K562 (cell line): Measurements from ENCODE around the gene PRKAR1B. TPM values are rescaled to one million over a fixed set of nuclear protein-coding genes. Genes with fewer than 3 reads are reported as not detected.

ENCODE experiments used
- ATAC-seq: fragments of 200-7000 bp; cut with Tn5 transposase; 3 replicates; pipeline ENCODE4 v1.9.1; 2020; ENCODE audit warnings: moderate library complexity
- BruUV-seq: library from RNA; stranded (reverse); fragments of 400-500 nt; replicated peaks from 2 replicates; lab custom pipeline; 2021; lab: Mats Ljungman, UMichigan
- CTCF ChIA-PET: fragments of 300-600 bp; formaldehyde crosslinking; extraction: SDS; loops from one replicate; lab custom pipeline; 2021; ENCODE audit warnings: low intra/inter-chr PET ratio; lab: Yijun Ruan, JAX
- POLR2A ChIA-PET: fragments of 300-600, 350-650 bp; sonication (Branson Sonifier 250); formaldehyde crosslinking; extraction: SDS; loops from one replicate; lab custom pipeline; 2021; ENCODE audit warnings: antibody characterized with exemption, inconsistent platforms; lab: Yijun Ruan, JAX
- DNase-seq, 4 experiments: peaks; one replicate each; pipeline versions ENCODE4 v3.0.0 to v3.0.0-alpha.2; 2011 to 2018; ENCODE audit warnings: low spot score in 3 of 4, mixed read lengths in 3 of 4; ENCODE audit errors: extremely low read depth in 1 of 4
- FAIRE-seq: peaks from 2 replicates; lab custom pipeline; 2011; peaks lifted over from hg19 to GRCh38; lab: Jason Lieb, UNC
- H2AFZ ChIP-seq: 2 replicates; pipeline ENCODE4 v1.6.0; 2011; ENCODE audit warnings: low read depth, low read length, control low read depth, inconsistent platforms
- H3K27ac ChIP-seq: fragments of 200-600 bp; 3 replicates; pipeline ENCODE4 v1.8.0; 2011; ENCODE audit warnings: low read depth, mild to moderate bottlenecking, control low read depth, inconsistent platforms, low read length, moderate library complexity, mixed read lengths; ENCODE audit errors: extremely low read depth
- H3K27me3 ChIP-seq, 2 experiments: fragments of 300-600 bp in 1 of 2; 2 replicates in 1 of 2; 3 replicates in 1 of 2; pipeline versions ENCODE4 v1.6.0 to v1.8.0; 2011; ENCODE audit warnings: inconsistent platforms in 2 of 2, low read length in 2 of 2, mild to moderate bottlenecking in 1 of 2, mixed read lengths in 1 of 2, moderate library complexity in 1 of 2; ENCODE audit not compliant: control insufficient read depth in 2 of 2, insufficient read depth in 2 of 2
- H3K36me3 ChIP-seq: fragments of 300-600 bp; 3 replicates; pipeline ENCODE4 v1.8.0; 2011; ENCODE audit warnings: mild to moderate bottlenecking, low read length, inconsistent platforms; ENCODE audit not compliant: control insufficient read depth, insufficient read depth
- H3K4me1 ChIP-seq, 2 experiments: fragments of 200-600 bp in 1 of 2; replicated peaks in 1 of 2; 2 replicates in 1 of 2; 3 replicates in 1 of 2; pipeline versions ENCODE4 v1.5.1 to v1.8.0; 2011; ENCODE audit warnings: inconsistent platforms in 2 of 2, low read length in 2 of 2, mild to moderate bottlenecking in 1 of 2, mixed read lengths in 1 of 2, moderate library complexity in 1 of 2; ENCODE audit not compliant: control insufficient read depth in 2 of 2, insufficient read depth in 2 of 2
- H3K4me2 ChIP-seq: 2 replicates; pipeline ENCODE4 v1.6.1; 2011; ENCODE audit warnings: low read length, control low read depth, inconsistent platforms, mixed read lengths; ENCODE audit not compliant: insufficient read depth
- H3K4me3 ChIP-seq: fragments of 200-600 bp; sonication (generic), shearing (Covaris generic); 2 replicates; pipeline ENCODE4 v1.5.1; 2016; ENCODE audit warnings: control low read depth, inconsistent platforms
- H3K79me2 ChIP-seq: fragments of 200-600 bp; 3 replicates; pipeline ENCODE4 v1.8.0; 2011; ENCODE audit warnings: low read length, inconsistent platforms; ENCODE audit not compliant: control insufficient read depth, insufficient read depth
- H3K9ac ChIP-seq, 2 experiments: 2 replicates each; pipeline versions ENCODE4 v1.6.0 to v1.6.1; 2011; ENCODE audit warnings: low read depth in 2 of 2, low read length in 2 of 2, control low read depth in 1 of 2, inconsistent platforms in 1 of 2, mild to moderate bottlenecking in 1 of 2, mixed read lengths in 1 of 2; ENCODE audit not compliant: insufficient read depth in 1 of 2
- H3K9me1 ChIP-seq: one replicate; pipeline ENCODE4 v1.6.0; 2011; ENCODE audit warnings: inconsistent platforms, mild to moderate bottlenecking, low read length, moderate library complexity; ENCODE audit not compliant: control insufficient read depth, insufficient read depth
- H3K9me3 ChIP-seq: replicated peaks from 2 replicates; pipeline ENCODE4 v1.5.1; 2011; ENCODE audit warnings: low read depth, low read length, inconsistent platforms; ENCODE audit not compliant: control insufficient read depth, insufficient read depth
- H4K20me1 ChIP-seq: replicated peaks from 2 replicates; pipeline ENCODE4 v1.6.1; 2011; ENCODE audit warnings: low read length, inconsistent platforms, mixed read lengths; ENCODE audit not compliant: control insufficient read depth, insufficient read depth
- BCOR ChIP-seq: fragments of 450-650 bp; IDR thresholded peaks from 2 replicates; pipeline ENCODE4 v1.6.1; 2016
- EZH2 ChIP-seq: IDR thresholded peaks from 2 replicates; pipeline ENCODE4 v1.6.1; 2012; ENCODE audit warnings: low read depth, mild to moderate bottlenecking, inconsistent platforms, low read length, borderline replicate concordance
- FOXA1 ChIP-seq: fragments of 450-650 bp; IDR thresholded peaks from 2 replicates; pipeline ENCODE4 v1.6.1; 2016; ENCODE audit warnings: mild to moderate bottlenecking, borderline replicate concordance
- GTF2F1 ChIP-seq: IDR thresholded peaks from 2 replicates; pipeline ENCODE4 v1.6.1; 2011; ENCODE audit warnings: low read depth, low read length, improper control_type of control experiment
- HIVEP1 ChIP-seq: fragments of 250-450 bp; sonication (Bioruptor Pico); IDR thresholded peaks from 2 replicates; pipeline ENCODE4 v1.4.0; 2020; ENCODE audit warnings: mild to moderate bottlenecking
- HLTF ChIP-seq: fragments of 450-650 bp; IDR thresholded peaks from 2 replicates; pipeline ENCODE4 v1.6.1; 2016
- KDM1A ChIP-seq, 2 experiments: fragments of 450-650 bp; IDR thresholded peaks; 2 replicates each; pipeline ENCODE4 v1.6.1; 2016; ENCODE audit warnings: mild to moderate bottlenecking in 2 of 2
- NCOA1 ChIP-seq: fragments of 450-650 bp; IDR thresholded peaks from 2 replicates; pipeline ENCODE4 v1.6.1; 2016; ENCODE audit warnings: low read depth
- NCOA4 ChIP-seq: fragments of 450-650 bp; IDR thresholded peaks from 2 replicates; pipeline ENCODE4 v1.6.1; 2018; ENCODE audit warnings: mild to moderate bottlenecking; ENCODE audit not compliant: partially characterized antibody
- NR3C1 ChIP-seq: sonication (generic); formaldehyde crosslinking; IDR thresholded peaks from 2 replicates; pipeline ENCODE4 v1.8.1; 2022; ENCODE audit warnings: missing genetic modification reagents
- NR4A1 ChIP-seq, 2 experiments: fragments of 250-450 bp in 1 of 2; fragments of 450-650 bp in 1 of 2; sonication (Bioruptor Pico) in 1 of 2; IDR thresholded peaks; 2 replicates each; pipeline versions ENCODE4 v1.4.0 to v1.6.1; 2016 to 2020; ENCODE audit warnings: mild to moderate bottlenecking in 2 of 2, missing compliant biosample characterization in 1 of 2, missing genetic modification characterization in 1 of 2, moderate library complexity in 1 of 2
- RBM25 ChIP-seq: fragments of 200-400 bp; formaldehyde crosslinking; IDR thresholded peaks from 2 replicates; pipeline ENCODE4 v1.6.1; 2018; ENCODE audit warnings: low read length, low read depth, moderate library complexity; ENCODE audit not compliant: severe bottlenecking
- RCOR1 ChIP-seq, 2 experiments: IDR thresholded peaks; 2 replicates each; pipeline ENCODE4 v1.6.1; 2012; ENCODE audit warnings: low read depth in 2 of 2, low read length in 2 of 2, borderline replicate concordance in 1 of 2, improper control_type of control experiment in 1 of 2
- SMARCA5 ChIP-seq: fragments of 450-650 bp; IDR thresholded peaks from 2 replicates; pipeline ENCODE4 v1.6.1; 2016
- SMARCC2 ChIP-seq: fragments of 450-650 bp; IDR thresholded peaks from 2 replicates; pipeline ENCODE4 v1.6.1; 2017; ENCODE audit warnings: antibody characterized with exemption, moderate library complexity, mild to moderate bottlenecking, low read depth
- SPI1 ChIP-seq: IDR thresholded peaks from 2 replicates; pipeline ENCODE4 v1.6.1; 2011; ENCODE audit warnings: low read depth, low read length, control low read depth, borderline replicate concordance
- TBP ChIP-seq: optimal IDR thresholded peaks from 2 replicates; pipeline ENCODE3; 2011; ENCODE audit warnings: low read depth, low read length, improper control_type of control experiment
- U2AF1 ChIP-seq: fragments of 200-400 bp; formaldehyde crosslinking; optimal IDR thresholded peaks from 2 replicates; pipeline ENCODE3; 2017; ENCODE audit warnings: mild to moderate bottlenecking, low read depth, low read length, moderate library complexity
- UBTF ChIP-seq, 2 experiments: IDR thresholded peaks; 2 replicates each; pipeline ENCODE4 v1.6.1; 2012; ENCODE audit warnings: improper control_type of control experiment in 2 of 2, low read depth in 2 of 2, low read length in 2 of 2, borderline replicate concordance in 1 of 2
- XRCC5 ChIP-seq: fragments of 200-400 bp; formaldehyde crosslinking; IDR thresholded peaks from 2 replicates; pipeline ENCODE4 v1.6.1; 2017; ENCODE audit warnings: low read depth, mild to moderate bottlenecking, low read length
- ZNF184 ChIP-seq: sonication (generic); formaldehyde crosslinking; IDR thresholded peaks from 2 replicates; pipeline ENCODE4 v1.5.0; 2020; ENCODE audit warnings: missing genetic modification reagents
- ZNF263 ChIP-seq: sonication (generic); formaldehyde crosslinking; IDR thresholded peaks from 2 replicates; pipeline ENCODE4 v1.8.0; 2022; ENCODE audit warnings: mild to moderate bottlenecking, missing genetic modification reagents, borderline replicate concordance
- WGBS: fragments of 100-300 bp; shearing (Covaris generic); methylation state at CpG from one replicate; pipeline ENCODE4 v1.1.6; 2016; ENCODE audit warnings: low coverage, mixed read lengths; ENCODE audit not compliant: insufficient coverage; ENCODE audit errors: missing lambda C conversion rate; 5-methylcytosine and 5-hydroxymethylcytosine counted together
- in situ Hi-C: fragments of 300-500 bp; cut with MboI; formaldehyde crosslinking; loops from 4 replicates; pipeline ENCODE4 v1.15.0; 2018; ENCODE audit warnings: inconsistent platforms, mixed read lengths
- intact Hi-C: fragments of 100-400 bp; cut with micrococcal nuclease; formaldehyde crosslinking; loops from 2 replicates; pipeline ENCODE4 v1.14.2; 2022
- polyA plus RNA-seq, 8 experiments: library from polyadenylated mRNA; depleted of rRNA in 4 of 8; stranded (reverse) in 5 of 8; unstranded in 3 of 8; fragments of >200 nt; fragmentation: Nextera tagmentation in 2 of 8; fragmentation: Illumina TruSeq in 1 of 8; extraction: Ambion mirVana in 2 of 8; extraction: Trizol in 1 of 8; gene quantifications; 2 replicates each; pipeline versions ENCODE4 v1.2.1 to v1.2.3, GENCODE V29; 2011 to 2014; ENCODE audit warnings: inconsistent platforms in 1 of 8, missing spikeins in 1 of 8
- total RNA-seq, 7 experiments: library from RNA; depleted of rRNA in 6 of 7; stranded (reverse); fragments of >200 nt in 6 of 7; fragmentation: Illumina TruSeq in 2 of 7; extraction: Trizol in 2 of 7; gene quantifications; 2 replicates each; pipeline versions ENCODE4 v1.2.1 to v1.2.3, GENCODE V29; 2011 to 2021; ENCODE audit warnings: low replicate concordance in 1 of 7
- TF ChIP-seq, protein P1 (sequence below): sonication (generic); formaldehyde crosslinking; IDR thresholded peaks from 2 replicates; pipeline ENCODE4 v1.8.1; 2023; ENCODE audit warnings: mild to moderate bottlenecking, missing genetic modification reagents

The PRKAR1B gene
- total and polyA plus RNA-seq, 9 of the 15 experiments (the other 6 are each of a cell fraction or from before 2014, with no cell fraction given): 0.99 to 30.5 (median 12.7) TPM

DNA sequence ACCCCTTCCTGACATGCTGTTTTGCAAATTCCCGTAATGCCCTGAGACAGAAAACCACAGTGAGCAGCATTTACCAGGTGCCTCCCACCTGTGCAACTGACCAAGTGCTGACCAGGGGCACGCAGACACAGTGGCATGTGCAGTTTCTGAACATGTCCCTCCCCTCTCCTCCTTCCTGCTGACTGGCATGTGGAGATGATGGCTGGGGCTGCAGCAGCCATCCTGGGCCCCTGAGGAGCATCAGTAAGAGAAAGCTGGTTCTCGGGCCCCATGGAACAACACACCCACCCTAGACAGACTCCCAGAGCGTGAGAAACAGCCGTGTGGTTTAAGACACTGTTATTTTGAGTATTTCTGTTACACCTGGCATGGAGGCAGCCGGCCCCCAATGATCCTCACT, 141.2 kb downstream of the PRKAR1B start:
- ChIA-PET CTCF (no interaction called here), POLR2A (interaction anchor here (1.2 kb wide), 1 partner anchor 15 kb away, joined by 6 read pairs; no protein-coding TSS in a partner anchor)
- Histone ChIP-seq H3K4me2 (no peak overlapping the region), H3K79me2 (no peaks in the 10 kb centered on the region), H3K27ac (peak overlapping the region; percentile 86; the same call in 2 of the 3 replicates), H2AFZ (0 out of 2 replicates have a peak overlapping the region, but pooled peaks have one; percentile 82), H3K9ac (peak overlapping the region; percentile 49 to 85; a peak in 2 of 4 replicates), H3K9me1 (no peaks in the 10 kb centered on the region), H4K20me1 (no peaks in the 10 kb centered on the region), H3K4me1 (peaks cover 11 to 41% of the 10 kb centered on the region in 2 experiments; a peak in 4 of 5 replicates), H3K4me3 (no peak overlapping the region), H3K9me3 (peaks cover 10% of the 10 kb centered on the region; the same call in 1 of the 2 replicates), H3K36me3 (peaks cover 40% of the 10 kb centered on the region), H3K27me3 (no peaks in the 10 kb centered on the region)
- DNase-seq (no peak), FAIRE-seq (no peak), ATAC-seq (no peak; the same call in 2 of the 3 replicates)
- in situ Hi-C loops: no loop called here
- intact Hi-C loops: no loop called here
- 80% methylated on average over 5 of the region's 6 CpGs for WGBS
- BruUV-seq: no TSS peak
- no peak for TF ChIP-seq XRCC5
- TF ChIP-seq HLTF: 0 out of 2 replicates have a peak, but pooled peaks have one; percentile 47
- peak; percentile 95 for TF ChIP-seq RBM25
- TF ChIP-seq RCOR1 (IDR thresholded peaks at IDR 0.05; ENCODE audit: borderline replicate concordance in 1 of 2, low read depth in 2 of 2, low read length in 2 of 2): no peak; a peak in 1 of 4 replicates
- TF ChIP-seq FOXA1: no peak
- TF ChIP-seq SPI1: no peak
- TF ChIP-seq TBP: no peak
- TF ChIP-seq NCOA4: no peak
- TF ChIP-seq HIVEP1 (CRISPR knock-in tag): no peak
- no peak for TF ChIP-seq ZNF184 (CRISPR knock-in tag)
- TF ChIP-seq ZNF263: no peak
- peak; percentile 85 for TF ChIP-seq SMARCA5
- TF ChIP-seq GTF2F1: no peak
- TF ChIP-seq SMARCC2: no peak
- TF ChIP-seq NCOA1: no peak
- no peak for TF ChIP-seq UBTF (IDR thresholded peaks at IDR 0.05; ENCODE audit: borderline replicate concordance in 1 of 2, low read depth in 2 of 2, low read length in 2 of 2)
- TF ChIP-seq, protein P1, sequence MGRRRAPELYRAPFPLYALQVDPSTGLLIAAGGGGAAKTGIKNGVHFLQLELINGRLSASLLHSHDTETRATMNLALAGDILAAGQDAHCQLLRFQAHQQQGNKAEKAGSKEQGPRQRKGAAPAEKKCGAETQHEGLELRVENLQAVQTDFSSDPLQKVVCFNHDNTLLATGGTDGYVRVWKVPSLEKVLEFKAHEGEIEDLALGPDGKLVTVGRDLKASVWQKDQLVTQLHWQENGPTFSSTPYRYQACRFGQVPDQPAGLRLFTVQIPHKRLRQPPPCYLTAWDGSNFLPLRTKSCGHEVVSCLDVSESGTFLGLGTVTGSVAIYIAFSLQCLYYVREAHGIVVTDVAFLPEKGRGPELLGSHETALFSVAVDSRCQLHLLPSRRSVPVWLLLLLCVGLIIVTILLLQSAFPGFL (CRISPR knock-in tag): no peak
- no peak for TF ChIP-seq U2AF1
- peak; percentile 46 to 67 for TF ChIP-seq KDM1A (IDR thresholded peaks at IDR 0.05)
- TF ChIP-seq BCOR: peak; percentile 78
- TF ChIP-seq NR4A1 (CRISPR knock-in tag; IDR thresholded peaks at IDR 0.05): no peak
- no peak for TF ChIP-seq NR4A1 (tag; IDR thresholded peaks at IDR 0.05)
- no peak for TF ChIP-seq EZH2
- no peak for TF ChIP-seq NR3C1 (CRISPR knock-in tag)
